B cell (primary cell): ENCODE data around the gene VAPB.

ENCODE experiments used
- CTCF ChIP-seq: fragments of 200-600 bp; IDR thresholded peaks from one replicate; pipeline ENCODE4 v1.8.0; 2022; ENCODE audit warnings: antibody characterized with exemption, mild to moderate bottlenecking
- EZH2 ChIP-seq: IDR thresholded peaks from 2 replicates; pipeline ENCODE4 v1.6.1; 2012; ENCODE audit warnings: borderline replicate concordance, low read depth, mild to moderate bottlenecking, moderate library complexity, low read length; ENCODE audit not compliant: insufficient read depth, poor library complexity, severe bottlenecking

- no peak for TF ChIP-seq EZH2
- TF ChIP-seq CTCF, result no peak
Measured at GRCh38 chr20:58377017-58377416, 12.0 kb upstream of the VAPB start.
